HG03066 (cell line): ENCODE measurements around the gene DNAH2.

Experiments
- ATAC-seq: cut with Tn5 transposase; IDR thresholded peaks from one replicate; pipeline ENCODE4 v1.9.1; 2021; ENCODE audit warnings: low read depth; ENCODE audit not compliant: unreplicated experiment

The DNAH2 gene

DNA sequence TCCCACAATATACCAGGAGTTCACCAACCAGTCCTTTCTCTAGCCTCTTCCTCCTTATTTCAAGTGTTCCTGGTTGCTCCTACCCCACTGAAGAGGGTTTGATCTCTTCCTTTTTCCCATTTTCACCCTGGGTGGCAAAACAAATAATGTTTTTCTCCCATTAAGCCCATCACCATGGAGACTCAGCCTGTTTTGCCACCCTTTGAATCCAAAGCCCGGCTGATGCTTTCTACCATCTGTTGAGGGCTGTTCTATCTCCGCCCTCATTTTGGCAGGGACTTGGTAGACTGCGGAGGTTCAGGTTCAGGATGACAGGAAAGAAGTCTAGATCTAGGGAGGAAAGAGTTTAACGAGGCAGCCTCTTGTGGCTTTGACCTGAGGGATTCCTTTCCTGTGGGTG lies 2.6 kb downstream of the DNAH2 start:
- no peak for ATAC-seq

- no peak for ATAC-seq
Measured at GRCh38 chr17:7721612-7722011, 4.1 kb downstream of the DNAH2 start.

DNA sequence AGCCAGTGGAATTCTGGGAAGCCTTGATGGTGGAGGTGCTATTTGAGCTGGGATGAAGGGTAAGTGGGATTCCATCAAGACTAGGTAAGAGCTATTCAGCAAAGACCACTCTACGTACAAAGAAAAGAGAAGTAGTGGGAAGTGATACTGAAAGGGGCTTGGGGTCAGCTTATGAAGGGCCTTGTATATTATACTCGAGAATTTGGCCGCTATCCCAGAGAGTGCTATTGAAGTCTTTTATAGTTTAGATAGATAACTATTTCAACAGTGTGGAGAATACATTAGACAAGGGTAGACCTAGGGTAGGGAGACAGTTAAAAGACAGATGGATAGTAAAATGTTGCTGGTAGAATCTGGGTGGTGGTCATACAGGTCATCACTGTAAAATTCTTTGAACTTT lies 10.3 kb downstream of the DNAH2 start:
- ATAC-seq = no peak

DNA sequence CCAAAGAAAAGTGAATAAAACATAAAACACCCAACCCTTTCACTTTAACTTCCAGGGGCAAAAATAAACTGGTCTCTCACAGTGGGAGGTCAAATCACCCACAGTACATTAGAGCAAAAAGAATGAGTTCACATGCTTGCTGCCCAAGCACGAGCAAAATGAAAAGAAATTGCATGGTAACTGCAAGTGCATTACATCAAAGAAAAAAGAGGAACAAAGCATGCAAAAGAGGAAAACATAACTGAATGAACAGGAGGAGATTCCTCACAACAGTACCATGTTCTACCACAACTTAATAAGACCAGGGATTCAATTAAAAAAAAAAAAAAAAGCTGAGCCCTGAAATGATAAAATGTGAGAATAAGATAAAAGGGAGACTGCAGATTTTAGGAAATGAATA lies 12.3 kb downstream of the DNAH2 start:
- ATAC-seq = no peak

- no peak for ATAC-seq
Measured at GRCh38 chr17:7732981-7733539, 15.5 kb downstream of the DNAH2 start.

DNA sequence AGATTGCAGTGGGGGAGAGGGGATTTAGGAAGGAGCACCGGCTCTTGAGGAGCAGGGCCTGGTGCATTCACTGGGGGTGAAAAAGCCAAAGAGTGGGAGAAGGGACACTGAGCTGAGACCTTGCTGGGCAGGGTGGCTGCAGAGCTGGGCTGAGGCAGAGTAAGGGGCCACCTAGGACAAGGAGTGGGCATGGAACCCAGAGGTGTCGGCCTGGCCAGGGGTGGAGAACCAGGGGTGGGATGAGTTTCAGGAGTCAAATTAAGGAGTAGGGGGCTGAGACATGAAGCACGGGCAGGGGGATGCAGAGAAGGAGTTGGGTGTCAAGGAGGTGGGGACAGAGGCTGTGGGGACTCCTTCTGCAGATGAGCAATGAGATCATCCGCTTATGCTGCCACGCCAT lies 20.1 kb downstream of the DNAH2 start:
- no peak for ATAC-seq

GRCh38 chr17:7739746-7740145 lies 22.2 kb downstream of the DNAH2 start:
- no peak for ATAC-seq

DNA sequence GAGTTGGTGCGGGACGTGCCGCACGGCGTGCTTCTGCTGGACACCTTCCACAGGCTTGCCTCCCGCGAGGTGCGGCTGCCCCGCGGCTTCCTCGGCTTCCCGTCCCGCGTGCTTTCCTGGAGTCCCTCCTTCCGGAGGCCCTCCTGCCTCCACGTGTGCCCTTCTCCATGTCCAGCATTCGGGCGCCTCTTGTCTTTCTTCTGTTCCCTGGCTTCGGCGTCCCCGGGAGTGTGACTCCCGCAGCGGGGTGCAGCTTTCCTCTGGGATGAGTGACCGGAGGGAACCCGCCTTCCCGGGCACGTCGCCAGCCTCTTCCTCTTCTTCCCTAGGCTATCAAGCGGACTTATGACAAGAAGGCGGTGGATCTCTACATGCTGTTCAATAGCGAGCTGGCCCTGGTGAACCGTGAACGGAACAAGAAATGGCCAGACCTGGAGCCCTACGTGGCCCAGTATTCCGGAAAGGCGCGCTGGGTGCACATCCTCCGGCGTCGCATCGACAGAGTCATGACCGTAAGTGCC lies 23.0 kb downstream of the DNAH2 start:
- no peak for ATAC-seq

DNA sequence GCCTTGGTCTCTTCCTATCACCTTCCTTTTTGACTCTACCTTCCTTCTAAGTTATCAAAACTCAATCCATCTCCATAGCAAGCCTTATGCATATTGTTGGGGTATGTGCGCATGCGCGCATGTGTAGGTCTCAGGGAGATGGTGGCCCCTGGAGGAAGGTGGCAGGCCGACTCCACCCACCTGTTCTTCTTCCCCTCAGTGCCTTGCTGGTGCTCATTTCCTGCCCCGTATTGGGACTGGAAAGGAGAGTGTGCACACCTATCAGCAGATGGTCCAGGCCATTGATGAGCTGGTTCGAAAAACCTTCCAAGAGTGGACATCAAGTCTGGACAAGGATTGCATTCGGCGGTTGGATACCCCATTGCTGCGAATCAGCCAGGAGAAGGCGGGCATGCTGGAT lies 25.2 kb downstream of the DNAH2 start:
- no peak for ATAC-seq

DNA sequence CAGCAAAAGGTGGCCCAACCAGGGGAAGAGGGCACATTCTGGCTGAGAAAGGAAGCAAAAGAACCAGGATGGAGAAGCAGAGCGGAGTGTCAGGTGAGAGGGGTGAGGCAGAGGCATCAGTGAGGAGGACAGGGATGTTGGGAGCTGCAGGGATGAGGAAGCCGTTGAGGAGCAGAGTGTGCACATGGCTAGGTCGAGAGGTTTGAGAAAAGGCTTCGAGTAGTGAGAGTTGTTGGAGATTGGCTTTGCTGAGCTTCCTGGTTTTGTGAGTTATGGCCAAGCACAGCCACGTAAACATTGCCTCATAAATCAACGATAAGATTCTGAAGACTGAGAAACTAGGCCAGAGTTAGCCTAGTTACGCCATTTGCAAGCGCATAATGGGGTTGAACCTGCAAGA lies 26.9 kb downstream of the DNAH2 start:
- no peak for ATAC-seq

GRCh38 chr17:7745748-7746470 lies 28.4 kb downstream of the DNAH2 start:
- no peak for ATAC-seq

- ATAC-seq = no peak
Measured at GRCh38 chr17:7747635-7748071, 30.1 kb downstream of the DNAH2 start.

DNA sequence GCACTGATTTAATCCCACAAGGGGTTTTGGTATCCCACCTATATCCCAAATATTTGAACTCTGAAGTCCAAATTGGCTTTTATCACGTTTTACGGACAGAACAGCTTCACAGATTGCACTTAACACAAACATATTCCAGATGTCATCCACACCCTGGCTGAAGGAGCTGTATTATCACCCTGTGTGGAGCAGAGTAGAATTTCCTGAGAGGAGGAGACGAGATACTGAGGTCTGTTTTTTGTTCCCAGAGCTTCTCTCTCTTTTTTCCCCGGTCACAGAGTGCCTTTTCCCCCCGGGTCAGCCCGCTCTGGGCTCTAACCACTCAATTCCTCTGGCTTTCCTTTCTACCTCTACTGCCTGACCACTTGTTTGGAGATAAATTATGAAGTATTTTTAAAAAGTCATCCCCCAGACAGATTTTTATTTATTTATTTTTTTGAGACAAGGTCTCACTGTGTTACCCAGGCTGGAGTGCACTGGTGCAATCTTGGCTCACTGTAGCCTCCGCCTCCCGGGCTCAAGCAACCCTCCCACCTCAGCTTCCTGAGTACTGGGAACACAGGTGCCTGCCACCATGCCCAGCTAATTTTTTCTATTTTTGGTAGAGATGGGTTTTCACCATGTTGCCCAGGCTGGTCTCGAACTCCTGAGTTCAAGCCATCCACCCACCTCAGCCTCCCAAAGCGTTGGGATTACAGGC lies 30.7 kb downstream of the DNAH2 start:
- ATAC-seq = no peak

DNA sequence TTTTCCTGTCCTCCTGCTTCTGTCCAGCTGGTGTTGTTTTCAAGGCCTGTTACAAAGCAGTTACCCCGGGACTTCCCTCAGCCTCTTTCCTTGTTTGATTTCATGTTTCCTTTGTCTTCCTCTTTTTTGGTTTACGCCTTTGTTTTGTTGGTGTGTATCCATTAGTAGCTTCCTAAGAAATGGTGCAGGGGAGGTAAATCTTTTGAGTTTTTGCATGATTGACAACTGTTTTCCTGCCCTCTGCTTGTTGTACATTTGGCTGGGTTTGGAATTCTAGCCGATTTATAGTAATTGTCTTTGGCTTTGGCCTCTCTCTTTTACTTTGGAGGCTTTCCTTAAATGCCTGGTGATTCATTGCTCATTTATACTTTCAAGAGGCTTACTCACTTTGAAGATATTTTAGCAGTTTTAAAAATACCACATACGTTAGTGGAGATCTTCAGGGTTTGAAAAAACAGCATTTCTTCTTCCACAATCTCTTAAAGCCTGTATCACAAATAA lies 32.8 kb downstream of the DNAH2 start:
- ATAC-seq = no peak

DNA sequence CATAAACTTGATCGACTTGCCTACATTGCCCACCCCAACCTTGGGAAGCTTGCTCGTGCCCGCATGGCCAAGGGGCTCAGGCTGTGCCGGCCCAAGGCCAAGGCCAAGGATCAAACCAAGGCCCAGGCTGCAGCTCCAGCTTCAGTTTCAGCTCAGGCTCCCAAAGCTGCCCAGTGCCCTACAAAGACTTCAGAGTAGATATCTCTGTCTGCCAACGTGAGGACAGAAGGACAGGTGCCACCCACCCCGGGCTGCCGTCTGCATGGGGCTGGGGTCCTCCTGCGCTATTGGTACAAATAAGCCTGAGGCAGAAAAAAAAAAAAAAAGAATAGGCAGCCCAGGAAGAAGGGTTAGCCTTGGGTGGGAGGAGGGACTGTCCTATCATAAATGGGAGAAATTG lies 37.1 kb downstream of the DNAH2 start:
- no peak for ATAC-seq

- no peak for ATAC-seq
Measured at GRCh38 chr17:7755095-7755890, 37.7 kb downstream of the DNAH2 start.

DNA sequence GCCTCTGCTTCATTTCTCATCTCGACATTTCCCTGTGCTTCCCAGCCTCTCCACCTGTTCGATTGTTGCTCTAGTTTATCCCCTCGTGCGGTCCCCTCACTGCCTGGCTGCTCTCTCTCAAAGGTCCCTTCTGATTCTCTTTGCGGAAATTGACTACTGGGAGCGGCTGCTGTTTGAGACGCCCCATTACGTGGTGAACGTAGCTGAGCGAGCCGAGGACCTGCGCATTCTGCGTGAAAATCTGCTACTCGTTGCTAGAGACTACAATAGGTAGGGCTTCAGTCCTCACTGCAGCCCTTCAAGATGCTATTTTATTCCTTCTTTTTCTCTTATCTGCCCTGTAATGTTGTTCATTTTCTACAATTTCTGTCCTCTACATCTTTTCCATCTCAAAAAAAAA lies 39.4 kb downstream of the DNAH2 start:
- ATAC-seq = no peak

- ATAC-seq = no peak
Measured at GRCh38 chr17:7763919-7764318, 46.4 kb downstream of the DNAH2 start.

- no peak for ATAC-seq
Measured at GRCh38 chr17:7767004-7767403, 49.5 kb downstream of the DNAH2 start.

- ATAC-seq = no peak
Measured at GRCh38 chr17:7767405-7768021, 50.0 kb downstream of the DNAH2 start.
